CD4-positive, alpha-beta T cell treated with Interleukin-15 for 1 hour (primary cell): ENCODE measurements around the gene CD74.

Experiments used
- DNase-seq: peaks from one replicate; pipeline ENCODE4 v3.0.0-alpha.2; 2020

Gene CD74

GRCh38 chr5:150357326-150358260 lies 55.1 kb downstream of the CD74 start, which contains the start of gene TCOF1:
TCOF1 (plus strand) TSS chr5:150357697; CDS start chr5:150357747, 50 bp downstream.
- peak; percentile 95 for DNase-seq

- DNase-seq: no peak
These were observed 56.0 kb downstream of the CD74 start for GRCh38 chr5:150356575-150357294.

DNA sequence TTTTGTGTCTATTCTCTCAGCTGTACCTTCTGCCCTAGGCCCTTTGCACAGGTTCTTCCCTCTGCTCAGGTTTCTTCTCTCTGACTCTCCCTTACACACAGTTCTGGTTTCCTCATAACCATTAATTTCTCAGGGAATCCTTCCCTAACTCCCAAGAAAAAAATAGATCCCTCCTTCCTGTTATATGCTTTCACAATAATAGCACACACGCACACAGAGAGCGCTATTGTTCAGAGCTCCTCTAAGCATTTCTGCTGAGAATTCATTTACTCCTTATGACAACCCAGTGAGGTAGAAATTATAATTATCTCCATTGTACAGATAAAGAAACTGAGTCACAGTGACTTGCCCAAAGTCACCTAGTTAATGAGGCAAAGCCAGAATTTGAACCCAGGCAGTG lies 56.9 kb downstream of the CD74 start:
- no peak for DNase-seq

DNA sequence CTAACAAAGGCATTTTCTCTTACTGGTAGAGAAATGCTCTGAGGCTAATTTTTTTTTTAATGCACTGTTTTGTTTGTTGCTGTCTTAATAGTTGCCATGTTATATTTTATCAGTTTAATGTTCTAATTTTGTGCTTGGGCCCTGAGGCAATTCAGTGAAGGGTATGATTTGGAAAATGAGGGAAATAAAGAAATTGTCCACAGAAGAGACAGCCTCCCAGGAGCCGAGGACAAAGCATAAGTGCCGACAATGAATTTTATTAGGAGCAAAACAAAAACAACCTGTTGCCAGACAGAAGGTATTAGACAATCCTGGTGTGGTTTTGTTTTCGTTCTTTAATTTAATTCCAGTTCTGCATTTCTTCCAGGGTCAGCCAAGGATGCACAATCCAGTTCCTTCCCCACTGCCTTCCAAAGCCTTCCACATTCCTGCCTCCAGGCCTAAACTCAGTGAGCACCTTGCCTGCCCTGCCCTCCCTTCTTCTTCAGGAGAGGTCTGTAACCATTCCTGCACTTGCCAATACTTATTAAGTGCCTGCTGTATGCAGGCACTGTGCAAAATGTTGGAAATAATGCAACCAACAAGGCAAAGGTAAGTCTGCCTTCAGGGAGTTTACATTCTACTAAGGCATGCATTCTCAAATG lies 59.6 kb downstream of the CD74 start:
- no peak for DNase-seq

DNA sequence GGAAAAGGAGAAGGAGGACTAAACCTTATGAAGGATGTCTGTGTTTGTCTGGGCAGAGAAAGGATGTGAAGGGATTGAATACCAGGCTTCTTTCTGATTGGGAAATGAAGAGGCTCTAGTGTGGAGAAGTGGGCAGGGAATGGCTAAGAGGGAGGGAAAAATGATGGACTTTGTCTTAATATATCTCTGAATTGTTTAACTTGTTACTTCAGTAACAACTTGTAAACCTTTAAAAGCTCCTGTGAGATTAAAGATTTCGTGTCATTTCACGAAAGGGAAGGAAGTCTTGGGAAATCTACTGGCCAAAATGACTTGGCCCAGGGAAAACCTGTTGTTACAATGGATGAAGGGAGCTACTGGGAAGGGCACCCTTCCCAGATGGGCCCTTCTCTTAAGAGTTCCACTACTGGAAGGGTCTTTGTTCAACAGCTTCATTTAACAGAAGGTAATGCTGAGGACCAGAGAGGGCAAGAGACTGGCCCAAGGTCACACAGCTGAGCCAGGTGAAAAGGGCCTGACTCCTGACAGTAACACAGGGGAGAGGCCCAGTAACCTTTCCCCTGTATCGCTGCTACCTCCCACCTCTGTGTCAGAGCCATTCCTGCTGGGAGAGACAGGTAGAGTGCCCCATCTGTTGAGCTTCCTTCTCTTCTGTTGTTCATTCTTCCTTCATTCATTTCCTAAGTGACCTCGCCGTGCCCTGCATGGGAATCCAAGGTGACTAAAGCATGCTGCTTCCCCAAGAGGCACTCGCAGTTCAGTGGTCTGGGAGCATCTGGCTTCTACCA lies 60.3 kb downstream of the CD74 start:
- DNase-seq: no peak
